Activated B cell treated with CpG ODN at 0.5 μM for 24 hours (primary cell): ENCODE data around the gene DMAP1. TPM values are rescaled to one million over a fixed set of nuclear protein-coding genes. Genes with fewer than 3 reads are reported as not detected.

ENCODE experiments used
- ATAC-seq: fragments of 200-7000 bp; cut with Tn5 transposase; one replicate; pipeline ENCODE4 v1.10.0; 2021; ENCODE audit warnings: low read depth, mild to moderate bottlenecking, moderate library complexity
- CTCF ChIA-PET: fragments of 350-600 bp; sonication (Branson Sonifier 250); formaldehyde crosslinking; loops from one replicate; lab custom pipeline; 2021; ENCODE audit warnings: antibody characterized with exemption; lab: Charles Lee
- POLR2A ChIA-PET: fragments of 350-600 bp; sonication (Branson Sonifier 250); formaldehyde crosslinking; loops from one replicate; lab custom pipeline; 2021; ENCODE audit warnings: antibody characterized with exemption; lab: Charles Lee
- DNase-seq: peaks from one replicate; pipeline ENCODE4 v3.0.0; 2022
- H3K27ac Mint-ChIP-seq: one replicate; pipeline ENCODE4 v1.8.0; 2020; ENCODE audit warnings: mixed read lengths
- H3K27me3 Mint-ChIP-seq: one replicate; pipeline ENCODE4 v1.8.0; 2021; ENCODE audit warnings: mixed read lengths
- H3K36me3 Mint-ChIP-seq: one replicate; pipeline ENCODE4 v1.8.0; 2021; ENCODE audit warnings: low read depth, mixed read lengths
- H3K4me1 Mint-ChIP-seq: one replicate; pipeline ENCODE4 v1.8.0; 2021; ENCODE audit warnings: mixed read lengths
- H3K4me3 Mint-ChIP-seq: one replicate; pipeline ENCODE4 v1.8.0; 2020; ENCODE audit warnings: mild to moderate bottlenecking, mixed read lengths
- H3K9me3 Mint-ChIP-seq: one replicate; pipeline ENCODE4 v1.8.0; 2020; ENCODE audit warnings: mixed read lengths
- CTCF ChIP-seq: fragments of 200-600 bp; IDR thresholded peaks from one replicate; pipeline ENCODE4 v1.8.0; 2022; ENCODE audit warnings: antibody characterized with exemption, mild to moderate bottlenecking
- intact Hi-C: fragments of 100-400 bp; cut with micrococcal nuclease; formaldehyde crosslinking; loops from one replicate; pipeline ENCODE4 v1.15.1; 2024
- total RNA-seq: library from RNA; stranded (reverse); gene quantifications from 2 replicates; pipeline ENCODE4 v1.2.3, GENCODE V29; 2022

DMAP1 gene
- total RNA-seq, 1 donor from 2014 or later = 64.7 TPM

DNA sequence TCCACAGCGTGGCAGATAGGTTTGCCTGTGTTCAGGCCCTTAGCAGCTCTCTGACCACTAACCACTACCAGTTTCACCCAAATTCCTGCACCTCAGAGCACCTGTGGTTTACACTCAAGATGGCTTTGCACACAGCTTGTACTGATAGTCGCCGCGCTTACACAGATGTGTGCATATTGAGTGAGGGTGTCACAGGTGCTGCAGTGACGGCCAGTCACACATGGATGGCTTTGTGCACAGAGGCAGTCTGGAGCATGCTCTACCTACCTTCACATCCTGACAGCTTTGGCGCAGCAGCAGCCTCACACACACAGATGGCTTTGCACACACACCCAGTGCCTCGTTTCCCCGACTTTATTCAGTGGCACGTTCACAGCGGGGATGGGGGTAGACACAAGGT, 7.5 kb downstream of the DMAP1 start:
- POLR2A ChIA-PET = interaction anchor here (0.5 kb wide), 1 partner anchor 1173 kb away, joined by 3 read pairs; no protein-coding TSS in a partner anchor
- H3K36me3 Mint-ChIP-seq = peaks cover 64% of the 10 kb centered on the region
- no peak for DNase-seq
- TF ChIP-seq CTCF = no peak
- CTCF ChIA-PET = no interaction called here
- H3K4me3 Mint-ChIP-seq = no peak overlapping the region
- no peak for ATAC-seq
- no peaks in the 10 kb centered on the region for H3K27me3 Mint-ChIP-seq
- no peaks in the 10 kb centered on the region for H3K9me3 Mint-ChIP-seq
- no peak overlapping the region for H3K27ac Mint-ChIP-seq
- peaks cover 21% of the 10 kb centered on the region for H3K4me1 Mint-ChIP-seq
- intact Hi-C loops = no loop called here

DNA sequence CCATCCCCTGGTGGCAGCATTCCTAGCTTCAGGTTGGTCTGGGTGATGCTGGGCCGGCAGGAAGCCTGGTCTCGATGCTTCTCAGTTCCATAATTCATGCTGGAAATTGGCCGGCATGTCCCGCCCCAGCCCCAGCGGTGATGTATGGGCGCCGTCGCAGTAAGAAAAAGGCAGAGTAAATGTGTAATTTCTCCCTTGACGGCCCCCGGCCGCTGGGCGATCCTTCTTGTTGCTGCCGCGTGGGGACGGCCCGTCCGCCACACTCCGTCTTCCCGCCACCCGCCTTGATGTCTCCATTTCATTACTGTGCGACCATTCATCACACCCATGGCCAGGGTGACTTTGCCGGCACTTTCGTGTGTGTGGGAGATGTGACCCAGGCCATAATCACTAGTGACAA, 8.5 kb downstream of the DMAP1 start:
- Mint-ChIP-seq H3K27me3 (no peaks in the 10 kb centered on the region), H3K4me1 (peaks cover 20% of the 10 kb centered on the region), H3K27ac (no peak overlapping the region), H3K9me3 (no peaks in the 10 kb centered on the region), H3K36me3 (peaks cover 54% of the 10 kb centered on the region), H3K4me3 (no peak overlapping the region)
- no peak for ATAC-seq
- POLR2A ChIA-PET = no interaction called here
- no peak for DNase-seq
- intact Hi-C loops = no loop called here
- CTCF ChIA-PET = no interaction called here
- TF ChIP-seq CTCF = no peak

- Mint-ChIP-seq H3K9me3 (no peaks in the 10 kb centered on the region), H3K27me3 (no peaks in the 10 kb centered on the region), H3K27ac (peak overlapping the region; percentile 30), H3K4me1 (peaks cover 14% of the 10 kb centered on the region), H3K4me3 (no peak overlapping the region), H3K36me3 (peaks cover 47% of the 10 kb centered on the region)
- POLR2A ChIA-PET = no interaction called here
- ATAC-seq (no peak), DNase-seq (no peak)
- intact Hi-C loops = no loop called here
- CTCF ChIA-PET = no interaction called here
- TF ChIP-seq CTCF = no peak
Observed at GRCh38 chr1:44222397-44223186, 9.3 kb downstream of the DMAP1 start.

GRCh38 chr1:44223187-44223610, 9.9 kb downstream of the DMAP1 start:
- H3K4me1 Mint-ChIP-seq = peaks cover 13% of the 10 kb centered on the region
- no peaks in the 10 kb centered on the region for H3K27me3 Mint-ChIP-seq
- ChIA-PET CTCF (no interaction called here), POLR2A (no interaction called here)
- DNase-seq = no peak
- H3K27ac Mint-ChIP-seq = no peak overlapping the region
- no peaks in the 10 kb centered on the region for H3K9me3 Mint-ChIP-seq
- no peak for ATAC-seq
- H3K36me3 Mint-ChIP-seq = peaks cover 41% of the 10 kb centered on the region
- intact Hi-C loops = no loop called here
- TF ChIP-seq CTCF = no peak
- no peak overlapping the region for H3K4me3 Mint-ChIP-seq

DNA sequence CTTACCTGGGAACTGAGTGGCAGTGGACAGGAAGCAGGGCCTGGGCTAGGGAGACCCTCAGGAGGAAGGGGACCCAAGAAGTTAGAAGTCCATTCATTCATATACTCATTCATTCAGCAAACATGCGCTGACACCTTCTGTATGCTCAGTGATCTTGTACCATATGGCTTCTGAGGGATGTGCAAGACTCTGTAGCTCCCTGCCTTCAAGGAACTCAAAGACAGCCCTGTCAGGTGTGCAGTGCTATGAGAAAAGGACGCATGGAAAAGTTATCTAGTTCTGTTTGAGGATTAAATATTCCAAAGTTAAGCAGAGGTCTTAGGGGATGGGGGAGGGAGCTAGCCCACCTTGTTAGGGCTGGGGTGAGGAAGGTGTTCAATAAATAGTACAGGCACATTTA, 12.5 kb downstream of the DMAP1 start:
- intact Hi-C loops = no loop called here
- H3K9me3 Mint-ChIP-seq = no peaks in the 10 kb centered on the region
- ChIA-PET POLR2A (no interaction called here), CTCF (no interaction called here)
- peaks cover 24% of the 10 kb centered on the region for H3K36me3 Mint-ChIP-seq
- DNase-seq (no peak), ATAC-seq (no peak)
- no peaks in the 10 kb centered on the region for H3K27me3 Mint-ChIP-seq
- no peak overlapping the region for H3K27ac Mint-ChIP-seq
- no peak for TF ChIP-seq CTCF
- H3K4me3 Mint-ChIP-seq = no peak overlapping the region
- peaks cover 13% of the 10 kb centered on the region for H3K4me1 Mint-ChIP-seq
